ENCODE data around the gene GOLM1.
"Not testable (repeated sequence)": the region's sequence is repeated elsewhere in the genome, so short reads cannot be mapped to it uniquely, and the experiment has no call there.

GOLM1 gene

GRCh38 chr9:86098824-86099700 is at the start of gene GOLM1:
TSS of gene GOLM1 (minus strand) at chr9:86099558. CDS start at chr9:86079320, 20,238 bp downstream.
- peak; percentile 19 to 56 for DNase-seq

GRCh38 chr9:86146671-86147070 is 47.3 kb upstream of the GOLM1 start:
- not testable (repeated sequence) for DNase-seq

GRCh38 chr9:86145960-86146359 is 46.6 kb upstream of the GOLM1 start:
- not testable (repeated sequence) for DNase-seq

GRCh38 chr9:86142973-86143372 is 43.6 kb upstream of the GOLM1 start:
- no peak for DNase-seq

- no peak for DNase-seq
Measured at GRCh38 chr9:86141843-86142242, 42.5 kb upstream of the GOLM1 start.

- DNase-seq: no peak
Measured at GRCh38 chr9:86135371-86135770, 36.0 kb upstream of the GOLM1 start.

- DNase-seq: no peak
Measured at GRCh38 chr9:86134361-86134760, 35.0 kb upstream of the GOLM1 start.

GRCh38 chr9:86128235-86128822 is 29.0 kb upstream of the GOLM1 start:
- DNase-seq: no peak

GRCh38 chr9:86126998-86127972 is 27.9 kb upstream of the GOLM1 start:
- no peak for DNase-seq

- no peak for DNase-seq
Measured at GRCh38 chr9:86122311-86122710, 23.0 kb upstream of the GOLM1 start.

- DNase-seq: no peak
Measured at GRCh38 chr9:86119457-86119856, 20.1 kb upstream of the GOLM1 start.

GRCh38 chr9:86116425-86116824 is 17.1 kb upstream of the GOLM1 start:
- no peak for DNase-seq

- DNase-seq: no peak
Measured at GRCh38 chr9:86115886-86116285, 16.5 kb upstream of the GOLM1 start.

GRCh38 chr9:86112057-86112456 is 12.7 kb upstream of the GOLM1 start:
- DNase-seq: no peak

- DNase-seq: no peak
Measured at GRCh38 chr9:86102626-86103025, 3.3 kb upstream of the GOLM1 start.

- DNase-seq: peak; percentile 17 to 37
Measured at GRCh38 chr9:86099701-86100364, 475 bp upstream of the GOLM1 start.

GRCh38 chr9:86097510-86098224 is 1.7 kb downstream of the GOLM1 start:
- DNase-seq: no peak

GRCh38 chr9:86096386-86096785 is 3.0 kb downstream of the GOLM1 start:
- no peak for DNase-seq

- DNase-seq: no peak
Measured at GRCh38 chr9:86093788-86094555, 5.4 kb downstream of the GOLM1 start.

- no peak for DNase-seq
Measured at GRCh38 chr9:86091477-86091876, 7.9 kb downstream of the GOLM1 start.

GRCh38 chr9:86082870-86083269 is 16.5 kb downstream of the GOLM1 start:
- no peak for DNase-seq

Data from stimulated activated CD4-positive, alpha-beta T cell treated with anti-CD3 and anti-CD28 coated beads, Interleukin-2, amount 100 ng/mL, for 24 hours (primary cell).